ENCODE measurements around the gene RAPGEF1. TPM values are rescaled to one million over a fixed set of nuclear protein-coding genes. Genes with fewer than 3 reads are reported as not detected.
A peak's percentile ranks its signal among the peaks of the same experiment; 100 is the strongest.

Gene RAPGEF1
- total RNA-seq, 3 donors from 2014 or later = 67.1 to 103 (median 84.2) TPM

- no peak overlapping the region for H3K4me3 ChIP-seq
- no peaks in the 10 kb centered on the region for H3K9me3 ChIP-seq
- no peaks in the 10 kb centered on the region for H3K36me3 ChIP-seq (ENCODE audit: low read depth)
- TF ChIP-seq, protein P1, sequence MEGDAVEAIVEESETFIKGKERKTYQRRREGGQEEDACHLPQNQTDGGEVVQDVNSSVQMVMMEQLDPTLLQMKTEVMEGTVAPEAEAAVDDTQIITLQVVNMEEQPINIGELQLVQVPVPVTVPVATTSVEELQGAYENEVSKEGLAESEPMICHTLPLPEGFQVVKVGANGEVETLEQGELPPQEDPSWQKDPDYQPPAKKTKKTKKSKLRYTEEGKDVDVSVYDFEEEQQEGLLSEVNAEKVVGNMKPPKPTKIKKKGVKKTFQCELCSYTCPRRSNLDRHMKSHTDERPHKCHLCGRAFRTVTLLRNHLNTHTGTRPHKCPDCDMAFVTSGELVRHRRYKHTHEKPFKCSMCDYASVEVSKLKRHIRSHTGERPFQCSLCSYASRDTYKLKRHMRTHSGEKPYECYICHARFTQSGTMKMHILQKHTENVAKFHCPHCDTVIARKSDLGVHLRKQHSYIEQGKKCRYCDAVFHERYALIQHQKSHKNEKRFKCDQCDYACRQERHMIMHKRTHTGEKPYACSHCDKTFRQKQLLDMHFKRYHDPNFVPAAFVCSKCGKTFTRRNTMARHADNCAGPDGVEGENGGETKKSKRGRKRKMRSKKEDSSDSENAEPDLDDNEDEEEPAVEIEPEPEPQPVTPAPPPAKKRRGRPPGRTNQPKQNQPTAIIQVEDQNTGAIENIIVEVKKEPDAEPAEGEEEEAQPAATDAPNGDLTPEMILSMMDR (IDR thresholded peaks at IDR 0.05) = no peak
- intact Hi-C loops (cut with DNase I, micrococcal nuclease) = loop anchor here in 1 of 2 donors (10.0 kb wide), 1 partner anchor 59 kb away; no protein-coding TSS in a partner anchor
- DNase-seq (no peak), ATAC-seq (no peak)
- peaks cover 34% of the 10 kb centered on the region for H3K4me1 ChIP-seq (ENCODE audit: low read depth)
Observed at GRCh38 chr9:131675437-131676022, 64.3 kb downstream of the RAPGEF1 start.

- H3K4me1 ChIP-seq (ENCODE audit: low read depth) = peaks cover 38% of the 10 kb centered on the region
Observed at GRCh38 chr9:131674425-131675421, 65.2 kb downstream of the RAPGEF1 start.

DNA sequence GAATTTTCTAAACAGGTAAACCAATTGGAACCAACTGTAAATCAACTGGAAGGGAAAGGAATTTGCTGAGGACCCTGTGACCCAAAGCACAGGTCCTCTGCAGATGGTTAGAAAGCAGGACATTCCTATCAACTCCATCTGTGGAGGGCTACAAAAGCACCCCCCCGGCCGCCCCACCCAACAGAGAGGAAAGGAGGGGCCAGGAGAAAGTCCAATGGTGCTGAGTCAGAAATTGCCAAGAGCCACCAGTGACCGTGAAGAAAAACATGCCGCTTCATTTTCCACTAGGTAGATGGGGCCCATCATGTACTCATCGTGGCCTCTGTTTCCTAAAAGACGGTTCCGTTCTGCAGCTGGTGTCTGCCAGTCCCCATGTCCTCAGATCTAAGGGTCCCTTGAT lies 66.3 kb downstream of the RAPGEF1 start:
- Histone ChIP-seq H3K4me3 (no peak overlapping the region), H3K4me1 (ENCODE audit: low read depth) (peaks cover 41% of the 10 kb centered on the region), H3K36me3 (ENCODE audit: low read depth) (no peaks in the 10 kb centered on the region), H3K9me3 (no peaks in the 10 kb centered on the region)
- DNase-seq (no peak), ATAC-seq (no peak)
- intact Hi-C loops (cut with DNase I, micrococcal nuclease) = loop anchor here in 1 of 2 donors (10.0 kb wide), 1 partner anchor 61 kb away; no protein-coding TSS in a partner anchor
- TF ChIP-seq, protein P1 (IDR thresholded peaks at IDR 0.05) = no peak

More at GRCh38 chr9:131674425-131675421, 65.2 kb downstream of the RAPGEF1 start:
- H3K4me3 ChIP-seq = no peak overlapping the region
- H3K9me3 ChIP-seq = no peaks in the 10 kb centered on the region
- TF ChIP-seq, protein P1 (IDR thresholded peaks at IDR 0.05) = no peak
- H3K36me3 ChIP-seq (ENCODE audit: low read depth) = no peaks in the 10 kb centered on the region
- DNase-seq (no peak), ATAC-seq (peak; percentile 3)
- intact Hi-C loops (cut with DNase I, micrococcal nuclease) = loop anchor here in 1 of 2 donors (10.0 kb wide), 1 partner anchor 60 kb away; no protein-coding TSS in a partner anchor

DNA sequence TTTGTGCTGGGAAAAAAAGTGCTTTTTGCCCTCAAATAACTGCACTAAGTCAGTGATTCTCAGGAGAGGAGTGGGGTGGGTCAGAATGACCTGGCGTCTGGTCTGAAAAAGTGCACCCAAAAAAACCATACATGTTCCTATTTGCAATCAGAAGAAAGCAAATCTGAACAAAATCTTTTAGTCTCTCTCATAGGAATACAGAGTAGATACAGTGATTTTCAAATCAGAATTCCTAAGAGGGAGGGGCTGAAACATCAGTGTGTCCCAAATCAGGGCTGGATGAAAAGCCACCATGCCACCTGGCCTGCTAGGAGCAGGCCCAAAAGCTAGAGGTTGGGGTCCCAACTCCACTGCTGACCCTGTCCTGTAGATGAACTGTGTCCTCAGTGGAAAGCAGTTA lies 66.8 kb downstream of the RAPGEF1 start:
- DNase-seq (no peak), ATAC-seq (no peak)
- no peaks in the 10 kb centered on the region for H3K36me3 ChIP-seq (ENCODE audit: low read depth)
- H3K9me3 ChIP-seq = no peaks in the 10 kb centered on the region
- peaks cover 39% of the 10 kb centered on the region for H3K4me1 ChIP-seq (ENCODE audit: low read depth)
- TF ChIP-seq, protein P1 (IDR thresholded peaks at IDR 0.05) = no peak
- intact Hi-C loops (cut with DNase I, micrococcal nuclease) = loop anchor here in 1 of 2 donors (10.0 kb wide), 1 partner anchor 62 kb away; no protein-coding TSS in a partner anchor
- H3K4me3 ChIP-seq = no peak overlapping the region

DNA sequence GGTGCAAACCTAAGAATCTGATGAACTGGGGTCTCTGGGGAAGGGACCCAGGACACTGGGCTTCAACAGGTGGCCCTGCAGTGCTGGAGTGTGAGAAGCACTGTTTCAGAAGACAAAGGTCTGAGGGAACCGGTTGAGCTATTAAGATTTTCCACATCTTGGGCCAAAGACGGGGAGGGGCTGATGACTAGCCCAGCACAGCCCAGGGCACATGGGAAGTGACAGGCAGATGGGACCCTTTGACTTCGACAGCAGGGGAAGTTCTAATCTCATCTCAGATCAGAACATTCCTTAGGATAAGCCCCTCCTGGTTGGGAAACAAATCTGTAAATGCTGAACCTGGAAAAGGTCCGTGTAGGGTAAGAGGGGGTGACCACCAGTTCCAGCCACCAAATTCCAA lies 67.4 kb downstream of the RAPGEF1 start:
- H3K4me3 ChIP-seq = no peak overlapping the region
- no peaks in the 10 kb centered on the region for H3K36me3 ChIP-seq (ENCODE audit: low read depth)
- H3K9me3 ChIP-seq = no peaks in the 10 kb centered on the region
- TF ChIP-seq, protein P1 (IDR thresholded peaks at IDR 0.05) = no peak
- ATAC-seq (no peak), DNase-seq (no peak)
- peaks cover 34% of the 10 kb centered on the region for H3K4me1 ChIP-seq (ENCODE audit: low read depth)
- intact Hi-C loops (cut with DNase I, micrococcal nuclease) = loop anchor here in 1 of 2 donors (10.0 kb wide), 1 partner anchor 62 kb away; no protein-coding TSS in a partner anchor

Data from mucosa of descending colon (tissue), 3 donors.